GM19324 (cell line): Measurements from ENCODE around the gene LSAMP.

Experiments
- ATAC-seq: cut with Tn5 transposase; IDR thresholded peaks from one replicate; pipeline ENCODE4 v1.9.1; 2021; ENCODE audit warnings: mild to moderate bottlenecking, moderate library complexity; ENCODE audit not compliant: unreplicated experiment, low FRiP score

Gene LSAMP

GRCh38 chr3:115996420-115997108, 448.7 kb downstream of the LSAMP start:
- ATAC-seq, result no peak

- no peak for ATAC-seq
Observed at GRCh38 chr3:115990669-115991068, 454.6 kb downstream of the LSAMP start.

- no peak for ATAC-seq
Observed at GRCh38 chr3:115989684-115990421, 455.4 kb downstream of the LSAMP start.

- no peak for ATAC-seq
Observed at GRCh38 chr3:115986555-115987207, 458.6 kb downstream of the LSAMP start.

- ATAC-seq, result no peak
Observed at GRCh38 chr3:115982629-115983028, 462.7 kb downstream of the LSAMP start.

- no peak for ATAC-seq
Observed at GRCh38 chr3:115982108-115982507, 463.2 kb downstream of the LSAMP start.

- ATAC-seq, result peak; percentile 48
Observed at GRCh38 chr3:115980709-115981108, 464.6 kb downstream of the LSAMP start.

GRCh38 chr3:115977866-115978265, 467.4 kb downstream of the LSAMP start:
- ATAC-seq, result no peak

GRCh38 chr3:115975796-115976195, 469.5 kb downstream of the LSAMP start:
- no peak for ATAC-seq

GRCh38 chr3:115975353-115975752, 469.9 kb downstream of the LSAMP start:
- no peak for ATAC-seq

GRCh38 chr3:115974940-115975339, 470.3 kb downstream of the LSAMP start:
- no peak for ATAC-seq

- no peak for ATAC-seq
Observed at GRCh38 chr3:115968871-115969270, 476.4 kb downstream of the LSAMP start.

GRCh38 chr3:115961380-115961779, 483.9 kb downstream of the LSAMP start:
- ATAC-seq, result no peak

GRCh38 chr3:115960799-115961198, 484.5 kb downstream of the LSAMP start:
- no peak for ATAC-seq

- no peak for ATAC-seq
Observed at GRCh38 chr3:115958526-115958925, 486.8 kb downstream of the LSAMP start.

GRCh38 chr3:115947325-115947724, 498.0 kb downstream of the LSAMP start:
- ATAC-seq, result no peak

GRCh38 chr3:115943579-115943978, 501.7 kb downstream of the LSAMP start:
- no peak for ATAC-seq

- no peak for ATAC-seq
Observed at GRCh38 chr3:115937054-115937453, 508.2 kb downstream of the LSAMP start.

- no peak for ATAC-seq
Observed at GRCh38 chr3:115932807-115933206, 512.5 kb downstream of the LSAMP start.

GRCh38 chr3:115931581-115931980, 513.7 kb downstream of the LSAMP start:
- ATAC-seq, result no peak

GRCh38 chr3:115930922-115931321, 514.4 kb downstream of the LSAMP start:
- ATAC-seq, result no peak

- ATAC-seq, result no peak
Observed at GRCh38 chr3:115930168-115930567, 515.1 kb downstream of the LSAMP start.
